22Rv1 (cell line): ENCODE results near the gene ENKUR.

Source experiments
- ZFX ChIP-seq: fragments of 450-650 bp; IDR thresholded peaks from 2 replicates; pipeline ENCODE4 v1.6.1; 2017; ENCODE audit warnings: antibody characterized with exemption, borderline replicate concordance
- TF ChIP-seq, protein P1 (sequence below): fragments of 450-650 bp; IDR thresholded peaks from 2 replicates; pipeline ENCODE4 v1.5.1; 2017; ENCODE audit warnings: mild to moderate bottlenecking

DNA sequence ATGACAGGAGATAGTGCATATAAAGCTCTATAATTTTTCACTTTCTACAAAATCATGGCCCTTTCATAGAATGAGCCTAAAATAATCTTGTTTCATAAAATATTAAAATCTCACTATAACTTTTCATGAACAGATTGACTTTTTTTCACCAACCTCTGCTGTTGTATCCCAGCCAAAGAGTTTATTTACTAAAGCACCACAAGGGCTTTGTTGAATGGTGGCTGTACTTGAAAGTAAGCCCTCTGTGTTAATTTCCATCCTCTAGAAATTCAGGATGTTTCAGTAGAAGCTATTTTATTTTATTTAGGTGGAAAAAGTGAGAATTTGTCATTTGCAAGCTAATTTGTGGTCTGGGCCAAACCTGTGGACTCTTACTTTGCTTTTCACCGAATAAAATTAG, 30.7 kb upstream of the ENKUR start:
- TF ChIP-seq, protein P1, sequence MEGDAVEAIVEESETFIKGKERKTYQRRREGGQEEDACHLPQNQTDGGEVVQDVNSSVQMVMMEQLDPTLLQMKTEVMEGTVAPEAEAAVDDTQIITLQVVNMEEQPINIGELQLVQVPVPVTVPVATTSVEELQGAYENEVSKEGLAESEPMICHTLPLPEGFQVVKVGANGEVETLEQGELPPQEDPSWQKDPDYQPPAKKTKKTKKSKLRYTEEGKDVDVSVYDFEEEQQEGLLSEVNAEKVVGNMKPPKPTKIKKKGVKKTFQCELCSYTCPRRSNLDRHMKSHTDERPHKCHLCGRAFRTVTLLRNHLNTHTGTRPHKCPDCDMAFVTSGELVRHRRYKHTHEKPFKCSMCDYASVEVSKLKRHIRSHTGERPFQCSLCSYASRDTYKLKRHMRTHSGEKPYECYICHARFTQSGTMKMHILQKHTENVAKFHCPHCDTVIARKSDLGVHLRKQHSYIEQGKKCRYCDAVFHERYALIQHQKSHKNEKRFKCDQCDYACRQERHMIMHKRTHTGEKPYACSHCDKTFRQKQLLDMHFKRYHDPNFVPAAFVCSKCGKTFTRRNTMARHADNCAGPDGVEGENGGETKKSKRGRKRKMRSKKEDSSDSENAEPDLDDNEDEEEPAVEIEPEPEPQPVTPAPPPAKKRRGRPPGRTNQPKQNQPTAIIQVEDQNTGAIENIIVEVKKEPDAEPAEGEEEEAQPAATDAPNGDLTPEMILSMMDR: no peak
- no peak for TF ChIP-seq ZFX
